GM18951 (cell line): ENCODE measurements around the gene MAD1L1.

Experiments
- POLR2A ChIP-seq: IDR thresholded peaks from 4 replicates; pipeline ENCODE4 v1.6.1; 2011; ENCODE audit warnings: mild to moderate bottlenecking; ENCODE audit not compliant: insufficient read length, insufficient read depth; ENCODE audit errors: extremely low read depth
- in situ Hi-C: fragments of 300-500 bp; cut with MboI; formaldehyde crosslinking; loops from one replicate; pipeline ENCODE4 v1.12.0; 2022; ENCODE audit warnings: low sequenced_read_pairs, mixed read lengths, inconsistent platforms; ENCODE audit not compliant: unreplicated experiment

Gene MAD1L1

GRCh38 chr7:2125931-2126330, 106.8 kb downstream of the MAD1L1 start:
- TF ChIP-seq POLR2A = no peak

DNA sequence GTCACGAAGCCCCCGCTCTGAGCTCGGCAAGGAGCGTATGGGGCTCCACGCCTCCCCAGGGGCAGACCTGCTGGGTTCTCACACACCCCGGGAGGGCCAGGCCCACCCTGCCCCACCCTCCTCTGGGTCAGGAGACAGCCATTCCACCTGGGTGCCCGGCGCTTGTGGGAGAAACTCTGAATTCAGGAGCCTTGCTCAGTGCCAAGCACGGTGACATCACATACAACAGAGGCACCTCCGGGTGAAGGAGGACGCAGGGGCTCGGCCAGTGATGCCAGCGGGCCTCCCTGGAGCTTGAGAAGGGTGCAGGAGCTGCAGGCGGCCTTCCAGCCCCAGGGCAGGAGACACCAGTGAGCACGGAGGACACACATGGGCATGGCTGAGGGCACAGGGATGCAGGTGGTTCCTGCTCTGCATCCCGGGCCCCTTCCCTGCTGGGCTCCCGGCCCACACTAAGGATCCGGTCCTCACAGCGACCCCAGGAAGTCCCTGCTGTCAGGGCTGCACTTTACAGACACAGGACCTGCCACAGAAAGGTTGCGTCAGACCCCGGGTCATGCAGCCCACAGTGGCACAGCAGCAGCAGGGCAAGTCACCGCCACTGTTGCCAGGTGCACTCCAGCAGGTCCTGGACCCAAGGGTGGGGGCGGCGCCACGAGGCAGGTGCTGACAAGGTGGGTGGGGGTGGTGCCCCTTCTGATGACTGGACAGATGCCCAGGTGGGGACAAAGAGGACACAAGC, 108.0 kb downstream of the MAD1L1 start:
- in situ Hi-C loops = no loop called here
- no peak for TF ChIP-seq POLR2A

More at GRCh38 chr7:2125931-2126330, 106.8 kb downstream of the MAD1L1 start:
- in situ Hi-C loops = no loop called here

GRCh38 chr7:2123916-2124315, 108.8 kb downstream of the MAD1L1 start:
- TF ChIP-seq POLR2A = no peak
- in situ Hi-C loops = no loop called here

DNA sequence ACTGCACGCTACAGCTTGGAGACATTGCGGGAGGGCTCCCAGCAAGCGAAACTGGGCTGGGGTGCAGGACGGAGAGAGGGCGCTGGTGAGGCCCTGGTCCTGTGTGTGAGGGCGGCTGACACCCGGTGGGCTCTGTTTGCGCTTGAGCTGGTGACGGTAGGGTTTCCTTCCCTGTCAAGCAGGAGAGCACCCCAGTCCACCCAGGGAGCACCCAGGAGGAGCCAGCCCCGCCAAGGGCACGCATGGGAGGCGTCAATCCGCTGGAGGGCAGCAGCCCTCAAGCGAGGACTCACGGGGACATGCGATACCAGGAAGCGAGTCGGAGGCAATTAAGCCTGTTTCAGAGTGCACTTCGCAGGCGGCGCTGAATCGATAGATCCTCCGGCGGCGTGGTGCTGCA, 109.4 kb downstream of the MAD1L1 start:
- in situ Hi-C loops = no loop called here
- no peak for TF ChIP-seq POLR2A

DNA sequence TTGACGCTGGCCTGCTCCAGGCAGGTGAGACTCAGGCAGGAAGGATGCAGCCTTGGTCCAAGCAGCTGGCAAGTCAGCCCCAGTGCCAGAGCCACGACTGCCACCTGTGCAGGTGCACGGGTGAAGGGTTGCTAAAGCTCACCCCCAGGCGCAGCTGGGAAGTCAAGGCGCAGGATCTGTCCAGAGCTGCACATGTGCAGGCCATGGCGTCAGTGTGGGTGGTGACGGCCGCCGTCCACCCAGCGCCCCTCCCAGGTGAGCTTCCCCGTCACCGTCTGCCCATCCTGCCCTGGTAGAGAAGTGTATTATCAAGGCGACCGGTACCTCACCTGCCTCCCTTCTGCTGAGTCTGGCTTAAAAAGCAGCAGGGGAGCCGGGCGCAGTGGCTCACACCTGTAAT, 110.1 kb downstream of the MAD1L1 start:
- TF ChIP-seq POLR2A = no peak
- in situ Hi-C loops = no loop called here

DNA sequence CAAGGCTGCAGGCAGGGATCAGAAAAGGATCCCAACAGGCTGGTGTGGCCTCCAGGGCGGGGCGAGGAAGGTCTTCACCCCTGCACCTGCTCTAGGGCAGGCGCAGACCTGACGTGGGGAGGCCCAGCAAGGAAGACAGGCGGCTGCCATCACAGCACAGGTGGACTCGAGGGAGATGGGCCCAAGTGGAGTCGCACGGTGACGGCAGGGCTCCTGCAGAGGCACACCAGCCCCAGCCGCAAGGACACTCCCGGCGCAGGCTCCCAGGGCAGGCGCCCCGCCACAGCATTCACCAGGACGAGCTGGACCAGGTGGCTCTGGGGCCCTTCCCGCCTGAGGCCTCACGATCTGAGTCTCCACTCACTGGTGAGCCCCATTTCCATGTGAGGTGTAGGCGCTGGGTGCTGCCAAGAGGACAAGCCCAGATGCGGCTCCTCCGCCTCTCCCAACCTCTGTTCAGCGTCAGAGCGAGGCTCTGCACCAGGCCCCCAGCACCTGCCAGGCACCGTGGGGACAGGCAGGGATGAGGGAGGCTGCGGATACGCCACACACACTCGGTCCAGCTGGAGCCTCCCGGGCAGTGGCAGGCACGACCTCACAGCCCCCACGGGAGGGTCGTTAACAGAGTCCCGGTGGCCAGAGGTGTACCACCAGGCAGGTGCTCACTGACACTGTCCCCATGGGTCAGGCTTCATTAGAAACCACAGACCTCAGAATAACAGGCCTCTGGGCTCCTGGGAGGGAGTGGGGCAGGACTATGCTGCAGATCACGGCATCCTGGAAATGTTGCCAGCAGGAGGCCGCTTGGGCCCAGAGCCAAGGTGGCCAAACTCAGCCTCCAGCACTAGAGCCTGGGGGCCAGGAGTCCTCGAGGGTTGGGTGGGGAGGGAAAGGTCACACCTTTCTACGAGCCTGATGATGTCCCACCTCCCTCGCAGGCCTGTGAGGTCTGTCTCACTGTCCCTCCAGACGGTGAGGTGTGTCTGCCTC, 111.6 kb downstream of the MAD1L1 start:
- no peak for TF ChIP-seq POLR2A

GRCh38 chr7:2120251-2120660, 112.5 kb downstream of the MAD1L1 start:
- in situ Hi-C loops = no loop called here
- TF ChIP-seq POLR2A = no peak

More for the DNA sequence above, 111.6 kb downstream of the MAD1L1 start:
- in situ Hi-C loops = no loop called here

GRCh38 chr7:2118630-2119190, 114.0 kb downstream of the MAD1L1 start:
- no peak for TF ChIP-seq POLR2A
- in situ Hi-C loops = no loop called here

DNA sequence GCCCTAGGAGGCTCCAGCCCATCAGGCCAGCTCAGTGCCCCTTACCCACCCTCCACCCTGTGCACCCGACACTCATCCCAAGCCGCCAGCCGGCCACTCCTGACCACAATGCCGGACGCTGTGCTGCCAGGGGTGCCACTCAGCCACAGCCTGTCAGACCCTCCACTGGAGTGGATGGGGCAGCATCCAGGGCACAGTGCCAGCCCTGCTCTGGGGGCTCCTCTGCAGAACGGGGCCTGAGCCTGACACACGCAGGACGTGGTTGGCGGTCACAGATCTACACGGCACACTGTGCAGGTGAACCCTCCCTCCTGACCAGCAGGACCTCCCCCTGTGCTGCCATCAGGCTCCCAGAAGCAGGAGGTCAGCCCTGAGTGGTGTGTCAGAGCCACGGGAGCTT, 114.7 kb downstream of the MAD1L1 start:
- in situ Hi-C loops = no loop called here
- TF ChIP-seq POLR2A = no peak

- in situ Hi-C loops = no loop called here
Observed at GRCh38 chr7:2117646-2118045, 115.1 kb downstream of the MAD1L1 start.

DNA sequence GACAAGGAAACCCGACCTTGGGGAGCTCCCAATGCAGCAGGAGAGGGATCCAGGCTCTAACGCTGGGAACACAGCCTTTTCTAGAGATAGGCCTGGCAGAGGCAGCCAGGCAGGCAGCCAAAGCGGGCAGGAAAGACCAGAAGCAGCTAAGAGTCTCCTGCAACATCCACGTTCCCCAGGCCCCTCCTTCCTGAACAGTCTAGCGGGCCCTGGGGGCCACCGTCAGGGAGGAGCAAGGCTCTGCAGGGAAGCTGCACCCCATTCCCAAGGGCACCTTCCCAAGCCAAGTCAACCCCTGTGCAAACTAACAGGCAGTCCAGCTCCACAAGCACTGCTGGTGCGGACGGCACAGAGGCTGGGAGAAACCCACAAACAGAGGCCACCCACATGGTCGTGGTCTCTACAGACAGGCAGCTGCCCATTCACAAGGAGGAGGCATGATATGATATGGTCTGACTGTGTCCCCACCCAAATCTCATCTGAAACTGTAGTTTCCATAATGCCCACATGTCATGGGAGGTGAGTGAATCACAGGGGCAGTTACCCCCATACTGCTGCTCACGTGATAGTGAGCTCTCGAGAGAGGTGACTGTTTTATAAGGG, 115.7 kb downstream of the MAD1L1 start:
- no peak for TF ChIP-seq POLR2A
- in situ Hi-C loops = no loop called here

More at GRCh38 chr7:2117646-2118045, 115.1 kb downstream of the MAD1L1 start:
- TF ChIP-seq POLR2A = no peak

- TF ChIP-seq POLR2A = no peak
- in situ Hi-C loops = no loop called here
Observed at GRCh38 chr7:2116448-2116810, 116.3 kb downstream of the MAD1L1 start.
